Neural progenitor cell (in vitro differentiated cells): ENCODE measurements around the gene ZNF800. TPM values are rescaled to one million over a fixed set of nuclear protein-coding genes. Genes with fewer than 3 reads are reported as not detected.

Experiments used
- DNase-seq: peaks from one replicate; pipeline ENCODE4 v3.0.0-alpha.2; 2016; ENCODE audit warnings: low spot score
- H2AFZ ChIP-seq: fragments of 200-600 bp; sonication (generic); replicated peaks from 2 replicates; pipeline ENCODE4 v1.6.1; 2016; ENCODE audit warnings: antibody characterized with exemption
- H3F3A ChIP-seq: fragments of 200-600 bp; sonication (generic); 2 replicates; pipeline ENCODE4 v1.6.1; 2016; ENCODE audit warnings: antibody characterized with exemption, low read depth
- H3K27ac ChIP-seq: fragments of 200-600 bp; sonication (generic); 2 replicates; pipeline ENCODE4 v1.5.1; 2016; ENCODE audit warnings: mild to moderate bottlenecking
- H3K27me3 ChIP-seq: fragments of 200-600 bp; sonication (generic); 2 replicates; pipeline ENCODE4 v1.6.1; 2016; ENCODE audit warnings: mild to moderate bottlenecking, moderate library complexity
- H3K36me3 ChIP-seq: fragments of 200-600 bp; sonication (generic); 2 replicates; pipeline ENCODE4 v1.5.1; 2016
- H3K4me1 ChIP-seq: fragments of 200-600 bp; sonication (generic); 2 replicates; pipeline ENCODE4 v1.6.1; 2016; ENCODE audit warnings: mixed run types
- H3K4me2 ChIP-seq: fragments of 200-600 bp; sonication (generic); 2 replicates; pipeline ENCODE4 v1.6.1; 2016
- H3K4me3 ChIP-seq: fragments of 200-600 bp; sonication (generic); 2 replicates; pipeline ENCODE4 v1.5.1; 2016
- H3K79me2 ChIP-seq: fragments of 200-600 bp; sonication (generic); 2 replicates; pipeline ENCODE4 v1.6.1; 2016; ENCODE audit warnings: low read depth
- H3K9ac ChIP-seq: fragments of 200-600 bp; sonication (generic); 2 replicates; pipeline ENCODE4 v1.6.1; 2016
- H3K9me3 ChIP-seq: fragments of 200-600 bp; sonication (generic); 2 replicates; pipeline ENCODE4 v1.5.1; 2016; ENCODE audit warnings: low read depth
- H4K20me1 ChIP-seq: fragments of 200-600 bp; sonication (generic); 2 replicates; pipeline ENCODE4 v1.6.1; 2016; ENCODE audit warnings: low read depth
- H3K27ac Mint-ChIP-seq: 3 replicates; pipeline ENCODE4 v1.8.0; 2021; ENCODE audit warnings: mixed read lengths
- H3K27me3 Mint-ChIP-seq: 2 replicates; pipeline ENCODE4 v1.8.0; 2022; ENCODE audit warnings: low read depth, mild to moderate bottlenecking, inconsistent platforms, moderate library complexity, mixed read lengths; ENCODE audit not compliant: insufficient read depth
- H3K36me3 Mint-ChIP-seq: 3 replicates; pipeline ENCODE4 v1.8.0; 2021; ENCODE audit warnings: mixed read lengths
- H3K4me1 Mint-ChIP-seq: 3 replicates; pipeline ENCODE4 v1.8.0; 2021; ENCODE audit warnings: mixed read lengths
- H3K4me3 Mint-ChIP-seq: 3 replicates; pipeline ENCODE4 v1.8.0; 2021; ENCODE audit warnings: mild to moderate bottlenecking, moderate library complexity, mixed read lengths
- H3K9me3 Mint-ChIP-seq: 3 replicates; pipeline ENCODE4 v1.8.0; 2020; ENCODE audit warnings: mixed read lengths
- CTCF ChIP-seq: fragments of 200-600 bp; sonication (generic); IDR thresholded peaks from 2 replicates; pipeline ENCODE4 v1.5.1; 2017; ENCODE audit warnings: antibody characterized with exemption, mild to moderate bottlenecking
- EZH2 ChIP-seq: fragments of 200-600 bp; sonication (generic); IDR thresholded peaks from 2 replicates; pipeline ENCODE4 v1.6.1; 2017; ENCODE audit warnings: antibody characterized with exemption, mild to moderate bottlenecking, moderate library complexity
- EZH2phosphoT487 ChIP-seq: fragments of 200-600 bp; sonication (generic); IDR thresholded peaks from 2 replicates; pipeline ENCODE4 v1.6.1; 2017; ENCODE audit warnings: antibody characterized with exemption
- total RNA-seq: library from RNA; depleted of rRNA; stranded (reverse); fragments of >200 nt; gene quantifications from 2 replicates; pipeline ENCODE4 v1.2.3, GENCODE V29; 2015; ENCODE audit warnings: low replicate concordance

ZNF800 gene
- total RNA-seq, 1 donor from 2014 or later, result 26.0 TPM

- H4K20me1 ChIP-seq, result peaks cover 3% of the 10 kb centered on the region
- no peaks in the 10 kb centered on the region for H3K9me3 Mint-ChIP-seq
- H3K79me2 ChIP-seq, result no peaks in the 10 kb centered on the region
- no peak overlapping the region for H3K27ac ChIP-seq
- no peaks in the 10 kb centered on the region for H3F3A ChIP-seq
- H3K9me3 ChIP-seq, result no peaks in the 10 kb centered on the region
- no peak overlapping the region for H3K9ac ChIP-seq
- no peaks in the 10 kb centered on the region for H3K4me1 ChIP-seq
- no peaks in the 10 kb centered on the region for H3K4me1 Mint-ChIP-seq
- peaks cover 8% of the 10 kb centered on the region for H3K36me3 Mint-ChIP-seq
- H3K27me3 Mint-ChIP-seq, result no peaks in the 10 kb centered on the region
- H3K36me3 ChIP-seq, result no peaks in the 10 kb centered on the region
- no peak overlapping the region for H3K4me3 Mint-ChIP-seq
- no peak for TF ChIP-seq CTCF
- no peak for TF ChIP-seq EZH2
- TF ChIP-seq EZH2phosphoT487, result no peak
- no peaks in the 10 kb centered on the region for H3K27me3 ChIP-seq
- H3K4me2 ChIP-seq, result no peak overlapping the region
- H3K27ac Mint-ChIP-seq, result no peak overlapping the region
- no peak overlapping the region for H2AFZ ChIP-seq
- DNase-seq, result no peak
- H3K4me3 ChIP-seq, result no peak overlapping the region
Measured at GRCh38 chr7:127383123-127383835, 9.2 kb downstream of the ZNF800 start.

GRCh38 chr7:127382301-127383085 is 10.0 kb downstream of the ZNF800 start:
- no peaks in the 10 kb centered on the region for H3K27me3 Mint-ChIP-seq
- Histone ChIP-seq H3K4me2 (no peak overlapping the region), H3K9me3 (no peaks in the 10 kb centered on the region), H3K4me1 (no peaks in the 10 kb centered on the region), H3K27me3 (no peaks in the 10 kb centered on the region), H3K27ac (no peak overlapping the region), H3K4me3 (no peak overlapping the region), H2AFZ (no peak overlapping the region), H3K36me3 (no peaks in the 10 kb centered on the region), H3K79me2 (no peaks in the 10 kb centered on the region), H3F3A (no peaks in the 10 kb centered on the region), H3K9ac (no peak overlapping the region), H4K20me1 (peaks cover 3% of the 10 kb centered on the region)
- H3K4me3 Mint-ChIP-seq, result no peak overlapping the region
- H3K36me3 Mint-ChIP-seq, result peaks cover 3% of the 10 kb centered on the region
- TF ChIP-seq EZH2phosphoT487, result no peak
- TF ChIP-seq CTCF, result no peak
- TF ChIP-seq EZH2, result no peak
- no peaks in the 10 kb centered on the region for H3K9me3 Mint-ChIP-seq
- no peak for DNase-seq
- no peak overlapping the region for H3K27ac Mint-ChIP-seq
- H3K4me1 Mint-ChIP-seq, result no peaks in the 10 kb centered on the region

DNA sequence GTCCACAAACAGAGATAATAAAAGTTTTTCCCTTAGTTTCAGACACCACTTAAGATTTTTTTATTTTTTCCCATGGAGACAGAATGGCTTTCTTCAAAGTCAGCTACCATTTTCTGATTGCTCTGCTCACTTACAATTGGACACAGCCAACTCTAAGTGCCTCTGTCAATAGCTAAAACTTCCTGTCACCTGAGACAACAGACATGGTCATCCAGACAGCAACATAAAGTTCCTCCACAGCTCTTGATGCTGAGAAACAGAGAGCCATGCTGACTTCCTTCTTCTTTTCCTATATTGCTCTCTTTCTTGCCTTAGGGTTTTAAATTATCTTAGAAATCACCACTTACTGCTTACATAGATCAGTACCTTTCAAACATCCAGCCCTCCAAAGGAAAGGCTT is 12.0 kb downstream of the ZNF800 start:
- Histone ChIP-seq H3K36me3 (no peaks in the 10 kb centered on the region), H3K4me1 (no peaks in the 10 kb centered on the region), H3F3A (no peaks in the 10 kb centered on the region), H3K4me3 (no peak overlapping the region), H3K27me3 (no peaks in the 10 kb centered on the region), H4K20me1 (no peaks in the 10 kb centered on the region), H3K9me3 (no peaks in the 10 kb centered on the region), H3K9ac (no peak overlapping the region), H3K27ac (no peak overlapping the region), H3K4me2 (no peak overlapping the region), H3K79me2 (no peaks in the 10 kb centered on the region), H2AFZ (no peak overlapping the region)
- Mint-ChIP-seq H3K4me3 (no peak overlapping the region), H3K27me3 (no peaks in the 10 kb centered on the region), H3K4me1 (no peaks in the 10 kb centered on the region), H3K27ac (no peak overlapping the region), H3K36me3 (peaks cover 2% of the 10 kb centered on the region), H3K9me3 (no peaks in the 10 kb centered on the region)
- no peak for TF ChIP-seq CTCF
- no peak for TF ChIP-seq EZH2phosphoT487
- no peak for TF ChIP-seq EZH2
- DNase-seq, result no peak
